Smooth muscle cell (in vitro differentiated cells): ENCODE results near the gene CACNA1H. TPM values are rescaled to one million over a fixed set of nuclear protein-coding genes. Genes with fewer than 3 reads are reported as not detected.

ENCODE experiments used
- DNase-seq: peaks from one replicate; lab custom pipeline; 2025; ENCODE audit not compliant: unreplicated experiment; lab: John Stamatoyannopoulos, UW
- H2AFZ ChIP-seq: fragments of 200-600 bp; sonication (generic); 2 replicates; pipeline ENCODE4 v1.6.0; 2016; ENCODE audit warnings: antibody characterized with exemption, low read depth, mild to moderate bottlenecking
- H3F3A ChIP-seq: fragments of 200-600 bp; sonication (generic); 2 replicates; pipeline ENCODE4 v1.6.0; 2017; ENCODE audit warnings: antibody characterized with exemption, low read depth
- H3K27ac ChIP-seq: fragments of 200-600 bp; sonication (generic); 2 replicates; pipeline ENCODE4 v1.5.1; 2016; ENCODE audit warnings: low read depth, mild to moderate bottlenecking
- H3K27me3 ChIP-seq: fragments of 200-600 bp; sonication (generic); 2 replicates; pipeline ENCODE4 v1.6.1; 2016; ENCODE audit warnings: low read depth, mild to moderate bottlenecking
- H3K36me3 ChIP-seq: fragments of 200-600 bp; sonication (generic); 2 replicates; pipeline ENCODE4 v1.5.1; 2016; ENCODE audit warnings: low read depth
- H3K4me1 ChIP-seq: fragments of 200-600 bp; sonication (generic); 2 replicates; pipeline ENCODE4 v1.5.1; 2016; ENCODE audit warnings: low read depth
- H3K4me2 ChIP-seq: fragments of 200-600 bp; sonication (generic); 2 replicates; pipeline ENCODE4 v1.6.0; 2016; ENCODE audit warnings: mild to moderate bottlenecking
- H3K4me3 ChIP-seq: fragments of 200-600 bp; sonication (generic); 2 replicates; pipeline ENCODE4 v1.5.1; 2016; ENCODE audit warnings: mild to moderate bottlenecking
- H3K79me2 ChIP-seq: fragments of 200-600 bp; sonication (generic); 2 replicates; pipeline ENCODE4 v1.6.0; 2016; ENCODE audit warnings: low read depth, mild to moderate bottlenecking
- H3K9ac ChIP-seq: fragments of 200-600 bp; sonication (generic); 2 replicates; pipeline ENCODE4 v1.6.0; 2016; ENCODE audit warnings: low read depth
- H3K9me3 ChIP-seq: fragments of 200-600 bp; sonication (generic); replicated peaks from 2 replicates; pipeline ENCODE4 v1.5.1; 2016; ENCODE audit warnings: low read depth
- H4K20me1 ChIP-seq: fragments of 200-600 bp; sonication (generic); 2 replicates; pipeline ENCODE4 v1.6.0; 2016; ENCODE audit warnings: low read depth
- WGBS: methylation state at CpG from one replicate; pipeline ENCODE4 v1.1.7; 2016; ENCODE audit warnings: low lambda C conversion rate; 5-methylcytosine and 5-hydroxymethylcytosine counted together
- polyA plus RNA-seq: library from polyadenylated mRNA; unstranded; fragments of >200 nt; fragmentation: Nextera tagmentation; extraction: Ambion mirVana; gene quantifications from 2 replicates; pipeline ENCODE4 v1.2.1, GENCODE V29; 2016
- total RNA-seq: library from RNA; depleted of rRNA; stranded (reverse); fragments of >200 nt; gene quantifications from 2 replicates; pipeline ENCODE4 v1.2.3, GENCODE V29; 2014
- TF ChIP-seq, protein P1 (sequence below): fragments of 200-600 bp; sonication (generic); IDR thresholded peaks from 2 replicates; pipeline ENCODE4 v1.5.1; 2017; ENCODE audit warnings: borderline replicate concordance, mild to moderate bottlenecking, antibody characterized with exemption; ENCODE audit not compliant: insufficient read depth, poor library complexity, severe bottlenecking

Gene CACNA1H
- total and polyA plus RNA-seq, 2 experiments from 2014 or later, result 1.7 to 2.6 TPM

DNA sequence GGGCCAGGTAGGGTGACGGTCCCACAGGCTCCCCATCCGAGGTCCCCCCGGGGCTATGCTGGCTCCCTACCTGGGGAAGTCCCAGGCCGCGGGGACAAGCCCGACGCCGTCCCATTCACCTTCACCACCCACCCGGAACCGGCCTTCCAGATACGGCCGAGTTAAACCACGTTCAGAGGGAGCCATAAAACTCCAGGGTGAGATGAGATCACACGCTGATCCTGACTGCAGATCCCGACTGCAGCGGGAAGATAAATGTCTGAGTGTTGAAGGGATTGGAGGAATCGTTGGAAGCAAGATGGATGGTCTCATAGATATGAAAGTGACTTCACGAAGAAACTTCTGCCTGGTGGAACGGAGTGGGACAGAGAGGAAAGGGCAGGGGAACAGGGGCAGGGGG is 43.3 kb upstream of the CACNA1H start:
- TF ChIP-seq, protein P1, sequence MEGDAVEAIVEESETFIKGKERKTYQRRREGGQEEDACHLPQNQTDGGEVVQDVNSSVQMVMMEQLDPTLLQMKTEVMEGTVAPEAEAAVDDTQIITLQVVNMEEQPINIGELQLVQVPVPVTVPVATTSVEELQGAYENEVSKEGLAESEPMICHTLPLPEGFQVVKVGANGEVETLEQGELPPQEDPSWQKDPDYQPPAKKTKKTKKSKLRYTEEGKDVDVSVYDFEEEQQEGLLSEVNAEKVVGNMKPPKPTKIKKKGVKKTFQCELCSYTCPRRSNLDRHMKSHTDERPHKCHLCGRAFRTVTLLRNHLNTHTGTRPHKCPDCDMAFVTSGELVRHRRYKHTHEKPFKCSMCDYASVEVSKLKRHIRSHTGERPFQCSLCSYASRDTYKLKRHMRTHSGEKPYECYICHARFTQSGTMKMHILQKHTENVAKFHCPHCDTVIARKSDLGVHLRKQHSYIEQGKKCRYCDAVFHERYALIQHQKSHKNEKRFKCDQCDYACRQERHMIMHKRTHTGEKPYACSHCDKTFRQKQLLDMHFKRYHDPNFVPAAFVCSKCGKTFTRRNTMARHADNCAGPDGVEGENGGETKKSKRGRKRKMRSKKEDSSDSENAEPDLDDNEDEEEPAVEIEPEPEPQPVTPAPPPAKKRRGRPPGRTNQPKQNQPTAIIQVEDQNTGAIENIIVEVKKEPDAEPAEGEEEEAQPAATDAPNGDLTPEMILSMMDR, result no peak
- H3K9ac ChIP-seq, result no peak overlapping the region

DNA sequence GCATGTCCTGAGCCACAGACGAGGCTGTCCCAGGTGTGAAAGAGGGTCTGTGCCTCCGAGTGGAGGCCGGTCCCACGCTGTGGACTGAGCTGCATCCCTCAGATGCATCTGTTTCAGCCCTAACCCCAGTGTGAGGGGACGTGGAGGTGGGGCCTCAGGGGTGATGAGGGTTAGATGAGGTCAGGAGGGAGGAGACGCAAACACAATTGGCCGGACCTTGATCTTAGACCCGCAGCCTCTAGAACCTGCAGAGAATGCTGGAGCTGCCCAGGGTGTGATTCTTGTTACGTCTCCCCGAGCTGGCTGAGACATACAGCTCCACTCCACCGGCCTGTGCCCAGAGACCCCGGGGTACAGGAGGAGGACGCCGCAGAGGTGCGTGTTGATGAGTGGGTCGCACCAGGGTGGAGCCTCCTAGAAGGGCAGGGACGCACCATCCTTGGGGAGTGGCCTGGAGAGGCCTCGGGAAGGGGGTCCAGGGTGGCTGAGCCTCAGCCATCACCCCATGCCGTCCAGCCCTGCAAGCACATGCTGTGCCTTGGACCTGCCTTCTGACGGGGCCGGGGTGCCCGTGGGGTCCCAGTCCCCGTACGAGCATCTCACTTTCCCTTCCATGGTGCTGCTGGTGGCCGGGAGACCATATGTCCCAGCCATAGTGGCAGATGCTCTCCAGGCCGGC is 40.3 kb upstream of the CACNA1H start:
- no peak overlapping the region for H3K4me2 ChIP-seq
- no peak for DNase-seq
- TF ChIP-seq, protein P1, result no peak
- H3F3A ChIP-seq, result no peaks in the 10 kb centered on the region
- no peaks in the 10 kb centered on the region for H3K9me3 ChIP-seq
- no peak overlapping the region for H3K9ac ChIP-seq
- H3K4me3 ChIP-seq, result no peak overlapping the region
- H3K4me1 ChIP-seq, result no peaks in the 10 kb centered on the region
- H4K20me1 ChIP-seq, result no peaks in the 10 kb centered on the region
- H3K79me2 ChIP-seq, result no peaks in the 10 kb centered on the region
- 87% methylated on average over 22 of the region's 26 CpGs for WGBS
- H3K27ac ChIP-seq, result no peak overlapping the region
- no peak overlapping the region for H2AFZ ChIP-seq
- peaks cover 6% of the 10 kb centered on the region for H3K27me3 ChIP-seq
- no peaks in the 10 kb centered on the region for H3K36me3 ChIP-seq

More for the DNA sequence above, 43.3 kb upstream of the CACNA1H start:
- Histone ChIP-seq H3K9me3 (no peaks in the 10 kb centered on the region), H2AFZ (no peak overlapping the region), H4K20me1 (no peaks in the 10 kb centered on the region), H3K79me2 (no peaks in the 10 kb centered on the region), H3F3A (no peaks in the 10 kb centered on the region), H3K4me1 (no peaks in the 10 kb centered on the region), H3K27ac (no peak overlapping the region), H3K36me3 (no peaks in the 10 kb centered on the region), H3K4me2 (no peak overlapping the region), H3K4me3 (no peak overlapping the region), H3K27me3 (peaks cover 6% of the 10 kb centered on the region)
- 74% methylated on average over 19 of the region's 19 CpGs for WGBS
- DNase-seq, result no peak

DNA sequence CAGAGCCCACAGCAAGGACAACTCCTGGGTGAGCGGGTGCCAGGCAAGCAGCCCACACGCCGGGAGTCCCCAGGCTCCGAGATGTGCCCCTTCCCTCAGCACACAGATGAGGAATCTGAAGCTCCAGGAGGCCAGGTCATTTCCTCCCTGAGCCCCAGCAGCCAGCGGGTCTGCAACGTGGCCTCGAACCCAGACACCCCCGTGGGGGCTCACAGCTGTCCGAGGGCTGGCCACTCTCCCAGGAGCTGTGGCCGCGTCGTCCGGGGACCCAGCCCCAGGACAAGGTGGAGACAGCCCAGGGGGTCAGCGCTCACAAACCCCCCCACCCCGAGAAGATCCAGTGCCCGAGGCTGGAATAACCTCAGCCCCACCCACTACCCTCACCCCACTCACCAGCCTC is 39.4 kb upstream of the CACNA1H start:
- no peak overlapping the region for H3K4me2 ChIP-seq
- H3K9me3 ChIP-seq, result no peaks in the 10 kb centered on the region
- H3F3A ChIP-seq, result no peaks in the 10 kb centered on the region
- H3K27me3 ChIP-seq, result peaks cover 3% of the 10 kb centered on the region
- H3K9ac ChIP-seq, result no peak overlapping the region
- H3K4me3 ChIP-seq, result no peak overlapping the region
- WGBS, result 89% methylated on average over 12 of the region's 16 CpGs
- H3K79me2 ChIP-seq, result no peaks in the 10 kb centered on the region
- H3K27ac ChIP-seq, result no peak overlapping the region
- no peaks in the 10 kb centered on the region for H4K20me1 ChIP-seq
- no peak for DNase-seq
- TF ChIP-seq, protein P1, result no peak
- H3K4me1 ChIP-seq, result no peaks in the 10 kb centered on the region
- no peaks in the 10 kb centered on the region for H3K36me3 ChIP-seq
- no peak overlapping the region for H2AFZ ChIP-seq
